Activated naive CD4-positive, alpha-beta T cell treated with anti-CD3 and anti-CD28 coated beads for 36 hours (primary cell): Measurements from ENCODE around the gene RGS5. TPM values are rescaled to one million over a fixed set of nuclear protein-coding genes. Genes with fewer than 3 reads are reported as not detected.

ENCODE experiments used
- CTCF ChIA-PET: fragments of 350-600 bp; sonication (Branson Sonifier 250); formaldehyde crosslinking; loops from one replicate; lab custom pipeline; 2021; ENCODE audit warnings: antibody characterized with exemption; lab: Charles Lee
- DNase-seq: peaks from one replicate; pipeline ENCODE4 v3.0.0-alpha.2; 2020
- H3K27ac Mint-ChIP-seq: one replicate; pipeline ENCODE4 v1.8.0; 2021; ENCODE audit warnings: mild to moderate bottlenecking, mixed read lengths
- H3K27me3 Mint-ChIP-seq: one replicate; pipeline ENCODE4 v1.8.0; 2021; ENCODE audit warnings: low read depth, mixed read lengths
- H3K36me3 Mint-ChIP-seq: one replicate; pipeline ENCODE4 v1.8.0; 2021; ENCODE audit warnings: low read depth, mixed read lengths
- H3K4me1 Mint-ChIP-seq: one replicate; pipeline ENCODE4 v1.8.0; 2021; ENCODE audit warnings: low read depth, mixed read lengths
- H3K4me3 Mint-ChIP-seq: one replicate; pipeline ENCODE4 v1.8.0; 2021; ENCODE audit warnings: mild to moderate bottlenecking, moderate library complexity, mixed read lengths
- H3K9me3 Mint-ChIP-seq: one replicate; pipeline ENCODE4 v1.8.0; 2021; ENCODE audit warnings: mixed read lengths
- intact Hi-C: fragments of 100-400 bp; cut with micrococcal nuclease; formaldehyde crosslinking; loops from one replicate; pipeline ENCODE4 v1.15.1; 2023
- total RNA-seq, 2 experiments: library from RNA; stranded (reverse); gene quantifications; one replicate each; pipeline ENCODE4 v1.2.3, GENCODE V29; 2021

Gene RGS5
- total RNA-seq, 2 experiments from 2014 or later: 1.1 to 2.8 TPM

DNA sequence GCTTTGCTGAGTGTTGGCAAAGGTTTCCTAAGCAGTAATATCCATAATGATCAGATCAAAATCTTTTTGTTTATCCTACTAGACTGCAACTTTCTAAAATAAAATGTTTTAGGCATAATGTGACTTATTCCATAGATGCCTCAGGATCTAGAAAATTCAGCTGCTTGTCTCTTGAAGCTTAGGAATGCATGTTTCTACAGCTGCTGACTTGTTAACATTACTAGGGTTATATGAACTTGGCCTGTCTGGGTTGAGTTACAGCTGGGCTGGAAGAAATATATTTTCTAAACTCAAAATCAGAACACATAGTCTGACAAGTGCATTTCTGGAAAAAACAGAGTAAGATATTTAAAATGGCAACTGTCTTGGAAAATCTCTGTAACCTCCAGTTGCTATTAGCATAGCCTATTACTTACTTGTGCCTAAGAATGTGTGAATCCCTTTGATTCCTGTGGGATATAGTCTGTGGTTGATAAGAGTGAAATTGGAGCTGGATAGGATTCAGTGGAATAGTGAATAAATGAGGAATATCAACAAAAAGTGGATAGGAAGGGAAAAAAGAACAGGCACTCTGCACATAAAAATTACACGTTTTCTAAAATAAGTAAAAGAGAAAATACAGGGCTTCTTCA, 72.4 kb downstream of the RGS5 start:
- CTCF ChIA-PET: interaction anchor here (0.6 to 0.7 kb wide), 2 partner anchors 32 to 465 kb away, joined by 3 read pairs; no protein-coding TSS in a partner anchor
- no peak for DNase-seq
- Mint-ChIP-seq H3K9me3 (no peaks in the 10 kb centered on the region), H3K4me3 (no peak overlapping the region), H3K4me1 (no peaks in the 10 kb centered on the region), H3K36me3 (no peaks in the 10 kb centered on the region), H3K27me3 (no peaks in the 10 kb centered on the region), H3K27ac (no peak overlapping the region)
- intact Hi-C loops: no loop called here

DNA sequence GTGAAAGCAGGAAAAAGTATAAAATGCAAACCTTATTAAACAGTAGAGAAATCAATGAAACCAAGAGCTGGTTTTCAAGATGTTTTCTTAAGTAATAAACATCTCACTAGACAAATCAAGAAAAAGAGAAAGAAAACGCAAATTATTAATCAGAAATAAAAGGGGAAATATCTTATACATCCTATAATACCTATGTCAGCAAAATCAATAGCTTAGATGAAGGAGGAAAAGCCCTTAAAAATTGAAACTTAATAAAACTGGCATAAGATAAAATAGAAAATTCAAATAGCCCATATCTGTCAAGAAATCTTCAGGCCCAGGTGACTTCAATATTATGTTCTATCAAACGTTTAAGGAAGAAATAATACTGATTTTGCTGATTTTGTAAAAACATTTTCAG, 74.4 kb downstream of the RGS5 start:
- Mint-ChIP-seq H3K27ac (no peak overlapping the region), H3K27me3 (peaks cover 3% of the 10 kb centered on the region), H3K36me3 (no peaks in the 10 kb centered on the region), H3K9me3 (no peaks in the 10 kb centered on the region), H3K4me3 (no peak overlapping the region), H3K4me1 (no peaks in the 10 kb centered on the region)
- no peak for DNase-seq
- CTCF ChIA-PET: interaction anchor here (0.6 kb wide), 1 partner anchor 11 kb away, joined by 4 read pairs; no protein-coding TSS in a partner anchor
- intact Hi-C loops: no loop called here

DNA sequence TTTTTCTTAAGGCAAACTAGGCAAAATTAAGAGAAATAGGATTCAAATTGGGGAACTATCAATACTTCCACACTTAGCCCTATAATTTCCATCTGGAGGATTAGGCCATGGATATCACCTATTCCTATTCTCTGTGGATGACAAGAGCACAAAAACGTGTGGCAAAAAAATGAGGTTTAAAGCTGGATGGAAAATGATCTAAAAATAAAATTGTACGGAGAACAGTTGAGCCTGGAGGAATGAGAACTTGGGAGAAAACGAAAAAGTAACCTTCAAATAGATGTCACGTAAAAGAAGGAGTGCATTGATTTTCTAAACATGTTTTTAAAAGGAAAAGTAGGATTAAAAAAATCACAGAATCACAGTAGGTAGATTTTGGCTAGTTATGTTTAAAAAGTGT, 77.9 kb downstream of the RGS5 start:
- intact Hi-C loops: no loop called here
- CTCF ChIA-PET: no interaction called here

DNA sequence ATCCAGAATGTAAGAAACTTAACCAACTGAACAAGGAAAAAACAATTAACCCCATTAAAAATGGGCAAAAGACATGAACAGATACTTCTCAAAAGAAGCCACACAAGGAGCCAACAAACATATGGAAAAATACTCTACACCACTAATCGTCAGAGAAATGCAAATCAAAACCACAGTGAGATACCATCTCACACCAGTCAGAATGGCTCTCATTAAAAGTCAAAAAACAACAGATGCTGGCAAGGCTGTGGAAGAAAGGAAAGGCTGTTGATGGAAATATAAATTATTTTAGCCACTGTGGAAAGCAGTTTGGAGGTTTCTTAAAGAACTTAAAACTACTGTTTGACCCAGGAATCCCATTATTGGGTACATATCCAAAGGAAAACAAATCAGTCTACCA, 82.3 kb downstream of the RGS5 start:
- DNase-seq: no peak
- CTCF ChIA-PET: no interaction called here
- no peaks in the 10 kb centered on the region for H3K9me3 Mint-ChIP-seq
- H3K36me3 Mint-ChIP-seq: no peaks in the 10 kb centered on the region
- H3K4me3 Mint-ChIP-seq: no peak overlapping the region
- no peaks in the 10 kb centered on the region for H3K4me1 Mint-ChIP-seq
- no peak overlapping the region for H3K27ac Mint-ChIP-seq
- H3K27me3 Mint-ChIP-seq: peaks cover 16% of the 10 kb centered on the region
- intact Hi-C loops: no loop called here

More for the DNA sequence above, 77.9 kb downstream of the RGS5 start:
- no peak overlapping the region for H3K4me3 Mint-ChIP-seq
- H3K36me3 Mint-ChIP-seq: no peaks in the 10 kb centered on the region
- H3K27me3 Mint-ChIP-seq: peaks cover 8% of the 10 kb centered on the region
- H3K4me1 Mint-ChIP-seq: no peaks in the 10 kb centered on the region
- no peak for DNase-seq
- no peaks in the 10 kb centered on the region for H3K9me3 Mint-ChIP-seq
- H3K27ac Mint-ChIP-seq: no peak overlapping the region

DNA sequence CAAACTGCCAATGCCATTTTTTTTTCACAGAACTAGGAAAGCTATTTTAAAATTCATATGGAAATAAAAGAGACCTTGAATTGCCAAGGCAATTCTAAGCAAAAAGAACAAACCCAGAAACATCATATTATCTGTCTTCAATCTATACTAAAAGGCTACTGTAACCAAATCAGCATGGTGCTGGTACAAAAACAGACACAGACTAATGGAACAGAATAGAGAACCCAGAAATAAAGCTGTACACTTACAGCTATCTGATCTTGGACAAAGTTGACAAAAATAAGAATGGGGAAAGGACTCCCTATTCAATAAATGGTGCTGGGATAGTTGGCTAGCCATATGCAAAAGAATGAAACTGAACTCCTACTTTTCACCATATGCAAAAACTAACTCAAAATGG, 83.0 kb downstream of the RGS5 start:
- no peak overlapping the region for H3K27ac Mint-ChIP-seq
- H3K4me1 Mint-ChIP-seq: no peaks in the 10 kb centered on the region
- CTCF ChIA-PET: no interaction called here
- H3K9me3 Mint-ChIP-seq: no peaks in the 10 kb centered on the region
- DNase-seq: no peak
- no peaks in the 10 kb centered on the region for H3K36me3 Mint-ChIP-seq
- intact Hi-C loops: no loop called here
- H3K27me3 Mint-ChIP-seq: peaks cover 16% of the 10 kb centered on the region
- no peak overlapping the region for H3K4me3 Mint-ChIP-seq

DNA sequence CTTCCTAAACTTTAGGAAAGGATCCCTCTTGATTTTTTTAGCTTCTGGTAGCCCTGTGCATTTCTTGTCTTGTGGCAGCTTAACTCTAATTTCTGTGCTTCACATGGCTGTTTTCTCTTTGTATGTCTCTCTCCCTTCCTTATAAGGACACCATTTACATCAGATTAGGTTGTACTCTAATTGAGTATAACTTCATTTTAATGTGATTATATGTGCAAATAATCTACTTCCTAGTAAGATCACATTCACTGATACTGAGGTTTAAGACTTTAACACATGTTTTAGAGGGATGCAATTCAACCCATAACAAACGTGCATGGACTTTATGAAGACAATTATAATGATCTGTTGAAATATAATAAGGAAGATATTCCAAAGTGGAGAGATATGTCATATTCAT, 86.8 kb downstream of the RGS5 start:
- DNase-seq: no peak
- no peak overlapping the region for H3K4me3 Mint-ChIP-seq
- peaks cover 19% of the 10 kb centered on the region for H3K27me3 Mint-ChIP-seq
- no peaks in the 10 kb centered on the region for H3K36me3 Mint-ChIP-seq
- intact Hi-C loops: no loop called here
- CTCF ChIA-PET: no interaction called here
- H3K4me1 Mint-ChIP-seq: no peaks in the 10 kb centered on the region
- H3K9me3 Mint-ChIP-seq: no peaks in the 10 kb centered on the region
- H3K27ac Mint-ChIP-seq: no peak overlapping the region

DNA sequence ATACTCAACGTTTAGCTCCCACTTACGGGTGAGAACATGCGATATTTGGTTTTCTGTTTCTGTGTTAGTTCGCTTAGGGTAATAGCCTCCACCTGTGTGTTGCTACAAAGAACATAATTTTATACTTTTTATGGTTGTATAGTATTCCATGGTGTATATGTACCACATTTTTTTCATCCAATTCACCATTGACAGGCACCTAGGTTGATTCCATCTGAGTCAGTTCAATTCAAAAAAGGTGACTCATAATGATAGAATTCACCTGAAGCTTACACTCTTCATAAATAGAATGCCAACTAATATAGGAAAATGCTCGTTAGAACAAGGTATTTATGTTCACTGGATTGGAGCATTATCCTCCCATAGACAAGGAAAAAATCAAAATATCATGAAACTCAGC, 95.1 kb downstream of the RGS5 start:
- DNase-seq: no peak
- no peak overlapping the region for H3K27ac Mint-ChIP-seq
- no peak overlapping the region for H3K4me3 Mint-ChIP-seq
- CTCF ChIA-PET: no interaction called here
- no peaks in the 10 kb centered on the region for H3K9me3 Mint-ChIP-seq
- intact Hi-C loops: no loop called here
- no peaks in the 10 kb centered on the region for H3K36me3 Mint-ChIP-seq
- no peaks in the 10 kb centered on the region for H3K4me1 Mint-ChIP-seq
- peaks cover 19% of the 10 kb centered on the region for H3K27me3 Mint-ChIP-seq

DNA sequence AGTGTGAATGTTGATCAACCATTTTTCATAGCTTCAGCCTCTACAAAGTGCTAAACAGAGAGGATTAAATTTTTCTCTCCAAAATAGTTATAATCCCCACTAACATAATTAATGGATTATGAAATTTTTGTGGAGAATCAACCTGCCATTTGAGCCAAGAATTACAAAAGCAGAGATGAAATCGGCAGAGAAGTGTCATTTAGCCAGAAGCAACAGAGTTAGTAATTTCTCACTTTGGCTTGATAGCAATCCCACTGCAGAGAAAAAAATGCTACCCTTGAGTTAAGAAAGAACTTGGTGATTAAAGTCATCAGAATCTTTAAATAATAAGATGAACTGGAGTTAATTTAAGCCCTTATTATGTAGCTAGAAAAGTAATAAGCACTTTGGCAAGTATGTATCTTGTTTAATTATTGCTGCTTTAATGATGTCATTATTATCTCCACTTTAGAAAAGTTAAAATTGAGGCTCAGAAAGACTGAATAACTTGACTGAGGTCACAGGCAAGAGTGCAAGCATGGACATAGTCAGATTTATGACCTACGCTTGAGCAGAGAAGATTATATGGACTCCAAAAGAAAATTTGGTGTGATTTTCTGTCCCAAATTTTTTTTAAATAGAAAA, 96.2 kb downstream of the RGS5 start:
- H3K36me3 Mint-ChIP-seq: no peaks in the 10 kb centered on the region
- intact Hi-C loops: no loop called here
- CTCF ChIA-PET: no interaction called here
- H3K27ac Mint-ChIP-seq: no peak overlapping the region
- no peaks in the 10 kb centered on the region for H3K4me1 Mint-ChIP-seq
- no peak for DNase-seq
- H3K9me3 Mint-ChIP-seq: no peaks in the 10 kb centered on the region
- H3K27me3 Mint-ChIP-seq: peaks cover 15% of the 10 kb centered on the region
- H3K4me3 Mint-ChIP-seq: no peak overlapping the region

DNA sequence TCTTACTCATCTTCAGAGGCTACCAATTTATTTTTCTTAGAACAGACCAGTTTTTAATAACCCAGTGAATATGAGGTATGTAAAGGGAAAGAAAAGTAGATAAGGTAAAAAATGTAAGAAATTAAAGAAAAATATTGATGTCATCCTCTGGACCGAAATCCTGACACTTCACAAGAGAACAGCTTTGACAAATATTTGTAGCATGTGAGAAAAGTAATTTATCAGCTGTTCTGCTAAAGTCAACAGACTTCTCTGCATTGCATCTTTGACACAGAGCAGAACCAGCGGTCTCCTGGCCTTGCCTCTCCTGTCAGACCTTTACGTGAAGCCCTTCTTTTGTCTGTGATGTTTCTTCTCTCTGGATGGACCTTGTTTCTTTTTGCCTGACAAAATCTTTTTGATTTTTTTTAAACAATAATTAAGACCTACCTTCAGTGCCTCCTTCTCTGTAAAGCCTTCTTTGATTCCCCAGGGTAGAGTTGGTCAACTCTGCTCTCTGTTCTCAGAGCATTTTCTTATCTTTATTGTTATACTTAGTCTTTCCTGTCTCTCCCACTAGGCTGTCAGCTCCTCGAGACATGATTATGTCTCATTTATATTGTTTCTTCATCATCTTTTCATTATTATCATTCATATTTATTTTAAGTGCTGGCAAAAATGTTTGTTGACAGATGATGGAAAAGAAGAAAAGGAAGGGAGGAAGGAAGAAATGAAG, 98.2 kb downstream of the RGS5 start:
- Mint-ChIP-seq H3K4me3 (no peak overlapping the region), H3K27me3 (peaks cover 13% of the 10 kb centered on the region), H3K27ac (no peak overlapping the region), H3K36me3 (no peaks in the 10 kb centered on the region), H3K4me1 (no peaks in the 10 kb centered on the region), H3K9me3 (no peaks in the 10 kb centered on the region)
- CTCF ChIA-PET: no interaction called here
- no peak for DNase-seq
- intact Hi-C loops: no loop called here

DNA sequence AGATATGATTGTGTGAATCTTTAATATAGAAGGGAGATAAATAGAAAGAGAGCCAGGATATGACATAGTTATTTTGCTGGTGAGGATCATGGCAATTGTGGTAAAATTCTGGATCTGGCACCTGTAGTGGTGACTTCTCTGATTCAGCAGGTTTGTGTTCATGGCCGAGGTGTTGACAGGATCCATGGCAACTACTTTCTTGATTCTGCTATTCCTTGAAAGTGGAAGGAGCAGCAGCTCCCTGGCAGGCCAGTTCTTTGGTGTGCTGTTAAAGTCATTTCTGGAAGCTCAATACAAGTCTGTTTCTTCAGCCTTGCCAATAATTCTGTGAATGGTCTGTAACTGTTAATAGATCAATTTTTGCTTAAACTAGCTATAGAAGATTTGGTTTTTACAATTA, 100.1 kb downstream of the RGS5 start:
- no peak for DNase-seq
- intact Hi-C loops: no loop called here
- H3K9me3 Mint-ChIP-seq: no peaks in the 10 kb centered on the region
- CTCF ChIA-PET: interaction anchor here (0.7 kb wide), 1 partner anchor 31 kb away, joined by 3 read pairs; no protein-coding TSS in a partner anchor
- no peaks in the 10 kb centered on the region for H3K36me3 Mint-ChIP-seq
- H3K27me3 Mint-ChIP-seq: peaks cover 8% of the 10 kb centered on the region
- H3K27ac Mint-ChIP-seq: no peak overlapping the region
- H3K4me1 Mint-ChIP-seq: no peaks in the 10 kb centered on the region
- H3K4me3 Mint-ChIP-seq: no peak overlapping the region

DNA sequence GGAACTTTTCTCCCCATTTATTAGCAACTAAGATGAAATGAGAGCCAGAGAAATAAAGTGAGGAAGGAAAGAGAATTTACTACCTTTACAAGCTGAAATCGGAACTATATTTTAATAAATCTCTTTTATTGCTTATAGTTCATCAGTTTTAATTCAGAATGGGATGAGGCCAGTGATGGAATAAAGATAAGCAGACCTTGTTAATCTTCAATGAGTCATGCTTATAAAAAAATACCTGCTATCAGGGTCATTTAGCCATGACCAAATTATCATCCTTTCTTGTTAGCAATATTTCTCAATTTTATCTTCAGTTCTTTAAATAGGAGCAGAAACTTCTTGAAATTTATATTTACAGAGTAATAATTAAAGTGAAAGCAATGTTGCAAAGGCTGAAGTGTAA, 107.5 kb downstream of the RGS5 start:
- peaks cover 16% of the 10 kb centered on the region for H3K27me3 Mint-ChIP-seq

DNA sequence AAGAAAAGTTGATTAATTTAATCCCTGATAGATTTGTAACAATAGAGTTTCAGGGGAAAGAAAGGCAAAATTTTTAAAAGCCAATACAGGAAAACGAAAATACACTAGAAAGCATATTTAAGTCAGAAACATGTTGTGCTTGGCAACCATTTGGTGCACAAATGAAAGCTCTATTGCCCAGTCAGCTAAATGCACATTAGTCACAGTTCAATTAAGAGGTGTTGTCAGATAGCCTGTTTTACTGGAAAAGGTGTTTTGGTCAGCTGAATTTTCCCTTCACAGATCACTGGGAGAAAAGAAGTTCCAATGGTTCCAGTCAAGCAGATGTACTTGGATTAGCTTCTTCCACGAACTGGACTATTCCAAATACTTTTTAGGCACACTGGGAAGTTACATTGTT, 108.1 kb downstream of the RGS5 start:
- H3K4me3 Mint-ChIP-seq: no peak overlapping the region
- CTCF ChIA-PET: no interaction called here
- H3K36me3 Mint-ChIP-seq: no peaks in the 10 kb centered on the region
- intact Hi-C loops: no loop called here
- no peak overlapping the region for H3K27ac Mint-ChIP-seq
- H3K27me3 Mint-ChIP-seq: peaks cover 14% of the 10 kb centered on the region
- DNase-seq: no peak
- H3K4me1 Mint-ChIP-seq: no peaks in the 10 kb centered on the region
- H3K9me3 Mint-ChIP-seq: no peaks in the 10 kb centered on the region

More for the DNA sequence above, 107.5 kb downstream of the RGS5 start:
- Mint-ChIP-seq H3K27ac (no peak overlapping the region), H3K4me1 (no peaks in the 10 kb centered on the region), H3K4me3 (no peak overlapping the region), H3K9me3 (no peaks in the 10 kb centered on the region), H3K36me3 (no peaks in the 10 kb centered on the region)
- no peak for DNase-seq
- intact Hi-C loops: no loop called here
- CTCF ChIA-PET: no interaction called here

DNA sequence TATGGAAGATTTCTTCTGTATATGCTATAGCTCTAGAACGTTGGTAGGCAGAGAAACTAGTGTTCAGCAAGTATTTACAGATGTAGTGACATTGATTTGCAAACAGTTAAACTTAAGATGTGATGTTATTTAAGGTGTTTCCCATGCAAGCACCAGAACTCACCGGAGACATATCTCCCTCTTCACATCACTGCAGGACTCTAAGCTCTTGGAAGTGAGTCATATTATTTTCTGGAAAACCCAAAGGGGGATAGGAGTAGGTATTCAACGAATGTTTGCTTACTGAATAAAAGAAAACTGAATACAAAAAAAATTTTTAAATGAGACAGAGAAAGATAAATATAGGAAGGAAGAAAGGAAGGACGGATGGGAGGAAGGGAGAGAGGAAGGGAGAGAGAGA, 108.5 kb downstream of the RGS5 start:
- DNase-seq: no peak
- Mint-ChIP-seq H3K27ac (no peak overlapping the region), H3K4me3 (no peak overlapping the region), H3K4me1 (no peaks in the 10 kb centered on the region), H3K9me3 (no peaks in the 10 kb centered on the region), H3K27me3 (peaks cover 11% of the 10 kb centered on the region), H3K36me3 (no peaks in the 10 kb centered on the region)
- CTCF ChIA-PET: no interaction called here
- intact Hi-C loops: no loop called here
